Mucosa of descending colon (tissue), 3 donors: ENCODE measurements around the gene HOXC6. TPM values are rescaled to one million over a fixed set of nuclear protein-coding genes. Genes with fewer than 3 reads are reported as not detected.
A peak's percentile ranks its signal among the peaks of the same experiment; 100 is the strongest.

Source experiments
- ATAC-seq: fragments of 200-7000 bp; cut with Tn5 transposase; one replicate; pipeline ENCODE4 v1.9.1; 2020; ENCODE audit warnings: mild to moderate bottlenecking, moderate library complexity
- DNase-seq, 3 donors: peaks; one replicate each; pipeline ENCODE4 v3.0.0-alpha.2; 2020
- H3K36me3 ChIP-seq: fragments of 200-600 bp; one replicate; pipeline ENCODE4 v1.8.0; 2021; ENCODE audit warnings: low read depth, mild to moderate bottlenecking
- H3K4me1 ChIP-seq: fragments of 200-600 bp; one replicate; pipeline ENCODE4 v1.8.0; 2021; ENCODE audit warnings: low read depth, mild to moderate bottlenecking
- H3K4me3 ChIP-seq: fragments of 200-600 bp; one replicate; pipeline ENCODE4 v1.8.0; 2021; ENCODE audit warnings: mild to moderate bottlenecking
- H3K9me3 ChIP-seq: fragments of 200-600 bp; one replicate; pipeline ENCODE4 v1.8.0; 2021; ENCODE audit warnings: mild to moderate bottlenecking
- intact Hi-C, 2 donors: fragments of 100-400 bp; cut with DNase I in 1 of 2; cut with micrococcal nuclease in 1 of 2; formaldehyde crosslinking; loops; one replicate each; pipeline versions ENCODE4 v1.11.0 to v1.11.1; 2022; cut with DNase I, micrococcal nuclease
- total RNA-seq, 3 donors: library from RNA; stranded (reverse); fragmentation: NEBNext Ultra II Directional in 2 of 3; extraction: Animal tissue kit (Norgen Biotek cat#: 25700) in 2 of 3; gene quantifications; one replicate each; pipeline versions ENCODE4 v1.2.1 to v1.2.4, GENCODE V29; 2021 to 2023
- TF ChIP-seq, protein P1 (sequence below): fragments of 200-600 bp; IDR thresholded peaks from one replicate; pipeline ENCODE4 v1.8.0; 2022; ENCODE audit warnings: antibody characterized with exemption, mild to moderate bottlenecking
- donor health status: DM: no; HTN: no; CAD: no; lungs with moderate emphysema.
- donor health status: DM: no; HTN: no; CAD: no.
- donor health status: DM: no; HTN: yes; CAD: no.

Gene HOXC6
- total RNA-seq, 3 donors from 2014 or later, result 0.22 to 0.32 TPM; not detected in 1

DNA sequence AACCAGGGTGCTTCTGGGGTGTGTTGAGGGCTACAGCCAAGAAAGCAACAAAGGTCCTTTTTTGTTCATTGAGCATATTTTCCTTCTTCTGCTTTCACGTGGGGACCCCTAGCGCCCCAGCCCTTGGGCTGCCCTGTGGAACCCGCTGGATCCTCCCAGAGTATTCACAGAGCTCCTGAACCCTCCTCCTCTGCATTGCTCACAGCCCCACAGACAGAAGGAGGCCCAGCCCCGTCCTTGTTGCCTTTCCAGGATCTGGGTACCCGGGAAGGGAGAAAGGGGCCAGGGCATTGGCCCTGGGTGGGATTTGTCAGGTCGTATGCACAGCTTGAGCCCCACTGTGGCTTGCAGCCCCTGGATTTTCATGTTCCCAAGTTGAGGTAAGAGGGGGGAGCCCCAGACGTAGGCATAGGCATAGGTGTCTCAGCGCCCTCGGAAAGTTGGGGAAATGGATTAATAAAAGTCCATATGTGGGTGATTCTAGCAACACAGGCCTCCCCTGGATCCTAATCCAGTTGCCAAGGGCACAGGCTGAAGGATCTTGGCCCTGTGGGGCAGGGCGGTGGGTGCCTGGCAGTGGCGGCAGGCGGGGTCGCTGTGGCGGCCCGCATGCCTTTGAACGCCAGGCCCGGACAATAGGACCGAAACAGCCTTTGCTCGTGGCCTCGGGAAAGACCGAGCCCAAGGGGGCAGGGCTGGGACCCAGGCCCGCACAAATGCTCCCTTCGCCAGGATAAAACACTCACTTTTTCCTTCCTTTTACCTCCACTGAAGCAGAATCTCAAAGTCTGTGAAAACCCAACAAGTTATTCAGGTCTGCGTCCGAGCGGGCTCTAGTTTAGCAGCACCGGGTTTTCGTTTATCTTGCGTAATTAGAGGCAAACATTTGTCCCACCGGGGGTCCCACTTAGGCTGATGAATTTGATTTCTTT lies 46.3 kb upstream of the HOXC6 start:
- Histone ChIP-seq H3K4me1 (peaks cover 12% of the 10 kb centered on the region), H3K4me3 (no peak overlapping the region), H3K9me3 (no peaks in the 10 kb centered on the region), H3K36me3 (no peaks in the 10 kb centered on the region)
- ATAC-seq (no peak), DNase-seq (no peak)
- intact Hi-C loops, result no loop called here
- TF ChIP-seq, protein P1, sequence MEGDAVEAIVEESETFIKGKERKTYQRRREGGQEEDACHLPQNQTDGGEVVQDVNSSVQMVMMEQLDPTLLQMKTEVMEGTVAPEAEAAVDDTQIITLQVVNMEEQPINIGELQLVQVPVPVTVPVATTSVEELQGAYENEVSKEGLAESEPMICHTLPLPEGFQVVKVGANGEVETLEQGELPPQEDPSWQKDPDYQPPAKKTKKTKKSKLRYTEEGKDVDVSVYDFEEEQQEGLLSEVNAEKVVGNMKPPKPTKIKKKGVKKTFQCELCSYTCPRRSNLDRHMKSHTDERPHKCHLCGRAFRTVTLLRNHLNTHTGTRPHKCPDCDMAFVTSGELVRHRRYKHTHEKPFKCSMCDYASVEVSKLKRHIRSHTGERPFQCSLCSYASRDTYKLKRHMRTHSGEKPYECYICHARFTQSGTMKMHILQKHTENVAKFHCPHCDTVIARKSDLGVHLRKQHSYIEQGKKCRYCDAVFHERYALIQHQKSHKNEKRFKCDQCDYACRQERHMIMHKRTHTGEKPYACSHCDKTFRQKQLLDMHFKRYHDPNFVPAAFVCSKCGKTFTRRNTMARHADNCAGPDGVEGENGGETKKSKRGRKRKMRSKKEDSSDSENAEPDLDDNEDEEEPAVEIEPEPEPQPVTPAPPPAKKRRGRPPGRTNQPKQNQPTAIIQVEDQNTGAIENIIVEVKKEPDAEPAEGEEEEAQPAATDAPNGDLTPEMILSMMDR, result no peak

DNA sequence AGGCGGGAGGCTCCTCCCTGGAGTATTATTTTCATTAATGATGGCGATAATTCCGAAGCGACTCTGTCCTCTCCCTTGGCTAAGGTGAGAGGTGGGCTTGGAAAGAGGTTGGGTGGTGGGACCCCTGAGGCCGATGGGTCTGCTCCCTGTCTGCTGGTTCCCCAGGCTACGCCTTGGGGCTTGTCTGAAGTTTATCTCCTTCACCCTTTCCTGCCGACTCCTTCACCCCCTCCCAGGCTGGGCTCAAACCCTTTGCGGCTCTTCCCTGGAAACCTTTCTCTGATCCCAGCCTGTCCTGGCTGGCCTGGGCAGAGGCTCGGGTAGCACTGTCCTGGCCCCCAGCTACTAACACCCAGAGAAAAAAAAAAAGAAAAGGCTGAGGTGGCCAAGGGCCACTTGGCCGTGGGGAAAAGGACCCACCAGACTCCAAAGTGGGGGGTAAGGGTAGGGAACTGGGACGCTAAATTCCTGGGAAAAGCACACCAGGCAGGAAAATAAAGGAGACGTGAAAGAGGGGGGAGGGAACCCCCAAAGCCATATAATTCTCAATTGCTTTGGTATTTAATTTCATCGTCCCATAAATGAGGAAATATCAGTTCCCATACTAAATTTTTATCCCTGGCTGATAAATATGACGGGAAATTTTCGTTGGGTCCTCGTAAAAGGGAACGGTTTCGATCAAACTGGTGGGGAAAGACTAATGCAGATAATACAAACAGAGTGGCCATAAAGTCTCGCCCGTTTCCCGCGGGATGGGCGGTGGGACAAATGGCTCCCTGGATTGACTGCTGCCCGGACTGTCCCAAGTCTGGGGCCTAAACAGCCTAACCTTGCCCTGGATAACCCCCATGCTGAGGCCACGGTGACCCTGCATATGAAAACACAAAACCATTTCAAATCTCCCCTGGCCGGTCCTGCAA lies 45.3 kb upstream of the HOXC6 start:
- no peak for DNase-seq
- Histone ChIP-seq H3K4me3 (no peak overlapping the region), H3K4me1 (peaks cover 12% of the 10 kb centered on the region), H3K9me3 (no peaks in the 10 kb centered on the region), H3K36me3 (no peaks in the 10 kb centered on the region)
- no peak for ATAC-seq
- TF ChIP-seq, protein P1, result no peak
- intact Hi-C loops, result no loop called here

DNA sequence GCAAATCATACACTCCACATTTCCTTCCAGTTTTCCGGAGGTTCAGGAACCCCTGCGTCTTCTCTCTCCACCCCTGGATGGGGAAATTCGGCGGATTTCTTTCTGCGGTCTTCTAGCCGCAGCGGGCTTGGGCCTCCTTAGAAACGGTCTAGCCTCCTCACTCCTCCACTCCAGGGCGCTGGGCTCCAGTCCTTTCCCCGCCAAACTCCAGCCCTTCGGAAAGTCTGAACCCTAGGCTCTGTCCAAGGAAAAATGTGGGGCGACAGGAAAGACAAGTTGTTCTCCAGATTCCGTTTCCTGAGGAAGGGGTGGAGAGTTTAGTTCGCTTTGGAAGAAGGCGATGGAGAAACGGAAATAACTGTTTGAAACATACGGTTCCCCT lies 44.7 kb upstream of the HOXC6 start:
- no peak overlapping the region for H3K4me3 ChIP-seq
- H3K9me3 ChIP-seq, result no peaks in the 10 kb centered on the region
- H3K4me1 ChIP-seq, result peaks cover 12% of the 10 kb centered on the region
- no peaks in the 10 kb centered on the region for H3K36me3 ChIP-seq
- intact Hi-C loops, result no loop called here
- TF ChIP-seq, protein P1, result no peak
- DNase-seq, result no peak
- ATAC-seq, result no peak

DNA sequence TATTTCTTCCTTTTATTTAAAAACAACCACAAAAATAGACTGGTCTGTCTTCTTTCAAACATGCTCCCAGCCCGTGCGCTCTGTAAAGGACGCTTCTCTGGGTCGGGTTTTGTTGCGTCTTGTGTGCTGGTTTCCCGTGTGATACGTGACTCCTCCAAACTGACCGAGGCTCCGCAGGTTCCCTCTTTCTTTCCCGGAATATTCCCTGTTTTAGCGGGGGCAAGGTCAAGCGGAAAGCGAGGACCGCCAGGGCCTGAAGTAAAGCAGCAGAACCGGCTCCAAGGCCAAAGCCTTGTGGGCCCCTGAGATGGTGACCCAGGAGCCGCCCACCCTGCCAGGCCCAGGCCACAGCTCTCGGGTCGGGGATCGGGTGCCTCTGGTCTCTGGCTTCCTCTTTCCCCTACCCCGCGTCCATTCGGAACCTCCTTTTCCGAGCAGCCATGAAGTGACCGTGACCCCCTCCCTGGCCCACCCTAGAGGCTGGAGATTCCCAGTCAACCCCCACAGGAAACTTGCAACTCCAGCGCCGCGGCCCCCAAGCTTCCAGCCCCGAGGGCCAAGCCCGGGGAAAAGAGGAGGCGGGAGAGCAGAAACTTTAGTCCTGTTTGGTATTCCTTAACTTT lies 44.2 kb upstream of the HOXC6 start:
- no peak for ATAC-seq
- Histone ChIP-seq H3K36me3 (no peaks in the 10 kb centered on the region), H3K4me1 (peaks cover 7% of the 10 kb centered on the region), H3K9me3 (no peaks in the 10 kb centered on the region), H3K4me3 (no peak overlapping the region)
- TF ChIP-seq, protein P1, result no peak
- intact Hi-C loops, result no loop called here
- peak in 1 of 3 donors; percentile 36 for DNase-seq

DNA sequence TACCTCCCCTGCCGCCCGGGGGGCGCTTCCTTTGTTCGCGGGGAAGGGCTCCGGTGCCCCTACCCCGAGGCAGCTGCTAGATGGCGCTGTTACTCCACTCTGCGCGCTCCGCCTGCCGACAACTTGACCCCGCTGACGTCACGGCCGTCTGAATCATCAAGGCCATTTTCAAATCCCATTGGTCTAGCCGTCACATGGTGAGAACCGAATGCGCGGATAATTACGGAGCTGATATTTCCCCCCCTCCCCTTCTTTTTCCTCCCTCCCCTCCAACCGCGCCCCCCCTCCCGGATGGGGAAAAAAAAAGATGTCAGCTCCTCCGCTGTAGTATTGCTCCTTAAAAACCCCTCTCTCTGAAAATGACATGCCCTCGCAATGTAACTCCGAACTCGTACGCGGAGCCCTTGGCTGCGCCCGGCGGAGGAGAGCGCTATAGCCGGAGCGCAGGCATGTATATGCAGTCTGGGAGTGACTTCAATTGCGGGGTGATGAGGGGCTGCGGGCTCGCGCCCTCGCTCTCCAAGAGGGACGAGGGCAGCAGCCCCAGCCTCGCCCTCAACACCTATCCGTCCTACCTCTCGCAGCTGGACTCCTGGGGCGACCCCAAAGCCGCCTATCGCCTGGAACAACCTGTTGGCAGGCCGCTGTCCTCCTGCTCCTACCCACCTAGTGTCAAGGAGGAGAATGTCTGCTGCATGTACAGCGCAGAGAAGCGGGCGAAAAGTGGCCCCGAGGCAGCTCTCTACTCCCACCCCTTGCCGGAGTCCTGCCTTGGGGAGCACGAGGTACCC lies 43.1 kb upstream of the HOXC6 start, which contains the start of gene HOXC10:
TSS of gene HOXC10 (plus strand) at position 246 of the 791 bp plus-strand sequence. CDS start at position 360, 114 bp downstream.
- Histone ChIP-seq H3K36me3 (no peaks in the 10 kb centered on the region), H3K4me1 (peaks cover 12% of the 10 kb centered on the region), H3K9me3 (no peaks in the 10 kb centered on the region), H3K4me3 (no peak within 1 kb of the TSS)
- DNase-seq (peak; percentile 66 to 77 (median 75)), ATAC-seq (peak; percentile 82)
- intact Hi-C loops, result no loop called here
- TF ChIP-seq, protein P1, result no peak
